HG02938 (cell line): ENCODE results near the gene UVRAG.

Experiments
- ATAC-seq: cut with Tn5 transposase; IDR thresholded peaks from one replicate; pipeline ENCODE4 v1.9.1; 2021; ENCODE audit warnings: mild to moderate bottlenecking, moderate library complexity; ENCODE audit not compliant: unreplicated experiment

The UVRAG gene

DNA sequence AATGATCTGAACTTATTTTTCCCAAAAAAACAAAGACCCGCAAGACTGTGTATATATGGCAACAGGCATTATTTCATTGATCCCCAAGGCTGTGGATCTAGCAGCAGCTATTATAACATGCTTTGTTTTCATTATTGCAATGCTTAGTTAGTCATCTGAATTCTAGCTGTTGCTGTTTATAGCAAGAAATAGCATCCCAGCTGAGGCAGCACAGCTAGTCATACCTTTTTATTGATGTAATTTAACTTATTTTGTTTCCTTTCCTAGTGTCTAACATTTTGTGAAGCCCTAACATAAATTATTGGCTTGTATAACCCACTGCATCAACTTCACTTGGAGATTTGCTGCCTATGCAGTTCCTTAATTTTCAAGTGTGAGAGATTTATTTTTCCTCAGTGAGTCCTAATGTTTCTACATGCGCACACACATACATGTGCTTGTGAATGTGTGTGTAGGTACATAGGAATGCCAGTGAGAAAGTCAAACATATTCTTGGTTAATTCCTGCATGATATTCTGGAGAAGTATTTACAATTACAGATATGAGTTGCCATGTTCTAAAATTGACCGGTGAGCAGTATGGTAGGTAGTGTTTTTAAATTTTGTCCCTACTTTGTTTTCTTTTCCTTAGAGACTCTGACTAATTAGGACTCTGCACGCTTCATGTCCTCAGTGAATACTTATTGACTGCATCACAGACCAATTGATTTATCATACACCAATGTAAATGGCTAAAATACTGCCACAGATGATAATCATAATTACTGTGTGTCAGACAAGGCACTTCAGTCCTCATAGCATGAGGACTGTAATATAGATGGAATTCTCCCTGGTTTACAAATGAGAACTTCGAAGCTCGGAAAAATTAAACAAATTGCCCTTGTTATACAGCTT is 272.0 kb downstream of the UVRAG start:
- ATAC-seq = no peak

DNA sequence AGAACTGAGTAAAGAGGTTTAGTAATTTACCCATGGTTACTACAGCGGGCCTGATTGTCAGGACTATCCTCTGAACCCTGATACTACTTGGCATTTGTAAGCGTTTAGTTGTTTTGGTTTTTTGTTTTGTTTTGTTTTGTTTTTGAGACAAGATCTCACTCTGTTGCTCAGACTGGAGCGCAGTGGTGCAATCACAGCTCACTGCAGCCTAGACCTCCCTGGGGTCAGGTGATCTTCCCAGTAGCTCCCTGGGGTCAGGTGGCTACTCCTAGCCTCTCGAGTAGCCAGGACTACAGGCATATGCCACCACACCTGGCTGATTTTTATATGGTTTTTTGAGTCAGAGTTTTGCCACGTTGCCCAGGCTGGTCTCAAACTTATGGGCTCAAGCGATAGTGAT is 272.7 kb downstream of the UVRAG start:
- no peak for ATAC-seq

DNA sequence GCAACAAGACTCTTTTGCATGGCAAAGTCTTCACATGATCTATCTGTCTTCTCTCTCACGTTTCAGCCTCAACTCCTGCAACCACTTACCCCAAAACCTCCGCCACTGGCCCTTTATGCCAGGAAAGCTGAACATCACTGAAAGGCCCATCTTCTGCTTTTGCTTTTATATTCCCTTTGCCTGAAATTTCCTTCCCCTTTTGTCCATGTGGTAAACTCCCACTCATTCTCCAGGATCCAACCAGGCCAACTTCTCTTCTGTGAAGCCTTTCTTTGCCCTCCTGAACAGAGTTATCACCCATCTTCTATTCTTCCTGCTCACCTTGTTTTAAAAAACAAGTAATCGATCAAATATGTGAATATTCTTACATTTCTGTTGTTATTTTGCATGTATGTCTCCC is 273.5 kb downstream of the UVRAG start:
- no peak for ATAC-seq

DNA sequence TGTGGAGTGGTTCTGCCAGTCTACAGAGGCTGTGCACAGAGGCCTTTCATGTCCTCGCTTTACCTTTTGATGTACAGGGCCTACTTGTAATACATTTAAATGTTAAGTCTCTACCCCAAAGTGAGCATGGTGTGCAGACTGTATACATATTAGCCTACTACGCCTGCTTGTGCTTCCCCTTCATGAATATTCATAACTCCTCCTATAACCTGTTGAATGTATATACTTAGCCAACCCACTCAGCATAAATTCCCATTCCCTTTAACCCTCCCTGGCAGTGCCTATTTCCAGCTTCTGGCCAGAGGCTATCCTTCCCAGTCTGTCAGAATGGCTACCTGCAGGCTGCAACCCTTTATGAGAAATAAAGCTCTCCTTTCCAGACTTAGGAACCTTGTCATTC is 275.2 kb downstream of the UVRAG start:
- ATAC-seq = no peak

DNA sequence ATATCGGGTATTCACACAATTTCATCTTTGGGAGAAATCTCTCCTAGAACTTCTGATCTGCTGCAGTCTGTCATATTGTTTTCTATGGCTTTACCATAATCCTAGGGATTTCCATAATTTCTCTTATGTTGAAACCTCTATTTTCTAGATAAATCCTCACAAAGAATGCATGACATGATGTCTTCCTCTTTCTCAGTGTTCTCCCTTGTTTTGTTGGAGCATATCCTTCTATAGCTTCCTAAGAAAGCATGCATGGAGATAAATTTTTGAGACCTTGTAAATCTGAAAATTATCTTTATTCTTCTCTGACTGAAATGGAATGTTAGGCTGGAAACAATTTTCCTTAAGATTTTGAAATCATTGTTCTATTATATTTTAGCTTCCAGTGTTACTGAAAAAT is 275.8 kb downstream of the UVRAG start:
- no peak for ATAC-seq

DNA sequence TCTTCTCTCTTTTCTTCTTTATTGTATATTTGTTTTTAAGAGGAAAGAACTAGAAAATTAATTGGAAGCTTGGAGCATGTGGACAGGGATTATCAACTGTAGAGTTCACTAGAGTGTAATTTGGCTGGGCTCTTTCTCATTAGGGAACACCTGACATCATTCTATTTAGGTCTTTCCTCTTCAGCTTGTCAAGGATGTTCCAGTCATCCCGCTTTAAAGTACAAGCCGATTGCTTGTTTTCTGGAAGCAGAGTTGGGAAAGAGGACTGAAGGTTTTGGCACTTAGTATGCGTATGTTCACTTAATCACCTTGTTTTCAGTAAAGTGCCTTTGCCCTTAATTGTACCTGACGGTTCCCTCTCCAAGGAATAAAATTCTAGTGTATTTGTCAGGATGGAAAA is 279.7 kb downstream of the UVRAG start:
- no peak for ATAC-seq

DNA sequence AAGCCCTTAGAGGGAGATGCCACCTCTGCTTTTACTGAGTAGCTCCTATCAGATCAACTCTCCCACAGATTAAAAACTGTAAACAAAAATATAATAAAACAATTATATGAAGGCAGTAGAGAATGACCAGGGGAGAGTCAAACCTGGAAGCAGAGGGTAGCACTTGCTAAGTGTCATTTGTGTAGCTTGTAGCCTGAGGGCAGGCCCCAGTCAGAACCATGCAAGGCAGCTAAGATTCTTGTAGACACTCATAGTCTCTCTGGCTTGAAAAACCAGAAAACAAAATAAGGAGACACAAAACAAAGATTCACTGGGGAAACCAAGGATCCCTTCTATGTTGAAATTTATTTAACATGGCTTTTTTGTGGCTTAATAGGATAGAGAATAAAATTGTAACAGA is 280.9 kb downstream of the UVRAG start:
- ATAC-seq = no peak

DNA sequence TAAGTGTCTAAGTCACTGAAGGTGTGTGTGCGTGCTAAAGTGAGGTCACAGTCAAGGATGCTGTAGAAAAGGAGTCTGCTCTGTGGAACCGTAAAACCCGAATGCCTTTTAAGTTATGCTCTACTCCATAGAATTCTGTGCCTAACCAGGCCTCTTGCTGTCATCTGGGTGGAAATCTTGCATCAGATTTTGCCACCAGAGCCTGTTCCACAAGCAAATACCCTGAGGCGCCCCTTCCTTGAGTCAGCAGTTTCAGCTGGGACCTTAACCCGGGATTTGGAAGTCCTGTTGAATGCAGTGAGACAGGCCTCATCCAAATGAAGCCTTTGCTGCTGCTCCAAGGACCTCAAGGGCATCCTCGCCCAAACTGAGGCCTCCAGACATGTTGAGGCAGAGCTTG is 281.5 kb downstream of the UVRAG start:
- ATAC-seq = no peak

DNA sequence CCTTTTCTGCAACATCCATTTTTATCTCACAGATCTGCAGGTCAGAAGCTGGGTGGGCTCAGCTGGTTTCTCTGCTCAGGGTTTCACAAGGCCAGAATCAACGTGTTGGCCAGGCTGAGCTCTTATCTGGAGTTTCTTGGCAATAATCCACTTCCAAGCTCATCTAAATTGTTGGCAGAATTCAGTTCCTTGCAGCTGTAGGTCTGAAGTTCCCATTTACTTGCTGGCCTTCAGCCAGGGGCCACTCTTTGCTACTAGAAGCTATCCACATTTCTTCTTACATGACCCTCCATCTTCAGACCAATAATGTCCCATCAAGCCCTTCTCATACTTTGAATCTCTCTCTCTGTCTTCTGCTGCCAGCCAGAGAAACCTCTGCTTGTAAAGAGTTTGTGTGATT is 287.8 kb downstream of the UVRAG start:
- no peak for ATAC-seq

DNA sequence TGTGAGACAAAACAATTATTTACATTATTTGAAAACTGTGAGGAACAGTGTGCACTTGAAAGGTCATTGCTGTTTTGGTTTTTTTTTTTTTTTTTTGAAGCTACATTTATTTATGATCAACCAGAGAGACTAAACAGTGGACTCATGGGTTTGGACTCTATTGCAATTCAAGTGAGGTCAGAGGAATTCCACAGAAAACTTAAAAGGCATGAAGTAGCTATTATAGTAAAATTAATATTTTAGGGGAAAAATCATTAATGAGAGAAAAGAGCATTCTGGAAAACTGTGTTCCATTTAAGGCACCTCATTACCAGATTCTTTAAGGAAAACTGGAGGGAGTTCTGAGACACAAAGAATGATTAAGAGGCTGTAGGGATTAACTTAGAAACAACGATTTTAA is 288.4 kb downstream of the UVRAG start:
- ATAC-seq = no peak

DNA sequence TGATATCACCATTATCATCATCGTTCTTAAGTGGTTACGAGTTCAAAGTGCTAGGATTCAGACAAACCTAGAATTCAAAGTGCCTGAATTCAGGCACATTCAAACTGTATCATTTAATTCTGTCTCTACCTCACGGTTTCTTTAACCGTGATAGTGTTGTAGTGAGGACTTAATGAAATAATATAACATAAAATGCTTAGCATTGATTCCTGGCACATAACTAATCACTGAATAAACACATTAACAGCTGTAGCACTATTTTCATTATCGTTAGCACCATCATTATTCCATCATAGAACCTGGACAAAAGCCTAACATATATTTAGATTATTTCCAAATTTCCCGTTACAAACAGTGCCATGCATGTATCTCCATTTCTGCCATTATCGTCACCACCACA is 289.3 kb downstream of the UVRAG start:
- ATAC-seq = no peak

DNA sequence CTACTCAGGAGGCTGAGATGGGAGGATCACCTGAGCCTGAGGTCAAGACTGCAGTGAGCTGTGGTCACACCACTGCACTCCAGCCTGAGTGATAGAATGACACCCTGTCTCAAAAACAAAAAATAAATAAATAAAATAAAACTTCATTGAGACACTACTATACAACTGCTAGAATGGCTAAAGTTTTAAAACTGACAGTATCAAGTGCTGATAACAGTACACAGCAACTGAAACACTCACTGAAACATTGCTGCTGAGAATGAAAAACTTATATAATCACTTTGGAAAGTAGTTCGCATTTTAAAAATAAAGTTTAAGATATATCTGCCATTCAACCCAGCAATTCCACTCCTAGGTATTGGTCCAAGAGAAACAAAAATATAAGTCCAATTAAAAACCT is 290.6 kb downstream of the UVRAG start:
- ATAC-seq = no peak

DNA sequence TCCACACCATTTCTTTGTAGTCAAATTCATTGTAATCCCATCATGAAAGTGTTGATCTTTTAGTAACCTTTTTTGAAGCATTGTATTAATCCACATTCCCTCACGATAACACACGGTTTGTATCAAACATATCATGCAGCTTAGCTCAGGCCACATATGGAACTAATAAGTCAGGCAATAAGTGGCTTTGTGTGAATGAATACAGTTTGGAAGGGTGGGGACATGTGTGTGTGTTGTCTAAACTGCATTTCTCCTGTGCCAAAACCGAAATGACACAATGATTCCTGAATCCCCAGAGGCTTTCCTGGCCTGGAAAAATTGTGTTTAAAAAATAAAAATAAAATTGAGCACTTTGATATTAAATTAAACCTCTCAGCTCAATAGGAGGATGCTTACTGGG is 293.0 kb downstream of the UVRAG start:
- ATAC-seq = no peak

DNA sequence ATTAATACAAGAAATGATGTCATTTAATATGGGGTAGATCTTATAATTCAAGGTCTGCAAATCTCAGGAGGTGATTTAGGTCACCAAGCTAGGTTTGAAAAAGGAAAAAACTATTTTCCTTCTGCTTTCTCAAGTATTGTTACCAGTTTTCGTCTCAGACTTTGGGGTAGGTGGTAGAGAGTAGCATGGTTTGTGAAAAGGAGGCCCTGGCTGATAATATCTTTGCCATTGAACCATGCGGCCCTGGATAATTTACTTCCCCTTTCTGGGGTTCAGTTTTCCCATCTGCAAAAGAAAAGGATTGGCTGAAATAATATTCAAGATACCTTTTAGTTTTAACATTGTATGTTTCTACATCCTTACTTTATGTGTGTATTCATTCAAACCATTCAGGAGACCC is 299.2 kb downstream of the UVRAG start:
- no peak for ATAC-seq

DNA sequence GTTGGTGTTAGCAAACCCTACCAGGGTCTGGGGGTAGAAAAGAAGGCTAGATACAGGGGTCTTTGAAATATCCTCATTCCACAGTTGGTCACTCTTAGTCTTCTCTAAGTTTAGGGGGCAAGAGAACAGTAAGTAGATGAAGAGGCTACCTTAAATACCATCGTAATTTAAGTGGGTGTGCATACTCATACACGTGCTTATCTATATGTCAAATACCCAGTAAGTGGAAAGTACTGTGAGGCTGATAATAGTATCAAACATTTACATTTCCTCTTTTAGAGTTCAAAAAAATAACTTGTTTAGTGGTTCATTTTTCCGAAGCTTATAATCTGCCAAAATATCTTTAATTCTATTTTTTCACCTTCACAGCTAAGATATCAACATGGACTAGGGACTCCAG is 300.5 kb downstream of the UVRAG start:
- no peak for ATAC-seq

DNA sequence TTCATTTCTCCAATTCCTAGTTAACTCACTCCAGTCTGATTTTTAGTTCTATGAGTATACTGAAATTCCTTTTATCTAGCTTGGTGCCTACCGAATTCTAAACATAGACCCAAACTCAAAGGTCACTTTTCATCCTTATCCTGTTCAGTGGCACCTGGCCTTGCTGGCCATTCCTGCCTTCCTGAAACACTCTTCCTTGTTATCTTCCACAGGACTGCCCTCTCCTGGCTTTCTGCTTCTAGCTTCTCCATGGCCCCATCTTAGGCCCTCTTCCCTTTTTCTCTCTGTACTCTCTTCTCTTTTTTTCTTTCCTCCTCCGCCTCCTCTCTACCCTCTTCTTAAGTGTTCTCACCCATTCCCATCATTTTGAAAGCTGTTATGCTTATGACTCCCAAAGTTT is 304.0 kb downstream of the UVRAG start:
- ATAC-seq = no peak

DNA sequence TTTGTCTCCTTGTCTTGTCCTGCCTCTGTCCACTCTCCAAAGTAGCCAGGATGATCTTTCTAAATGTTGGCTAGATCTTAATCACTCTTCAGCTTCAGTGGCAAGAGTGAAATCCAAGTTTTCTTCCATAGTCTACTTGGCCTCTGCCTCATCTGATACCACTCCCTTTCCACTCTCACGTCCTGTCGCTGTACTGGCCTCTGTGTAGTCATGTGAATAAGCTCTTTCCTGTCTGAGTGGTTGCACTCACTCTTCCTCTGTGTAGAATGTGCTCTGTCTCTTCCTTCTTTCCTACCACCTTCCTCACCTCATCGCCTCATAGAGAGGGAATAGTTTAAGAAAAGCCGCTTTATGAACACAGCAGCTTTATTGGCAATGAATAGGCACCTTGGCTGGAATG is 304.8 kb downstream of the UVRAG start:
- no peak for ATAC-seq

DNA sequence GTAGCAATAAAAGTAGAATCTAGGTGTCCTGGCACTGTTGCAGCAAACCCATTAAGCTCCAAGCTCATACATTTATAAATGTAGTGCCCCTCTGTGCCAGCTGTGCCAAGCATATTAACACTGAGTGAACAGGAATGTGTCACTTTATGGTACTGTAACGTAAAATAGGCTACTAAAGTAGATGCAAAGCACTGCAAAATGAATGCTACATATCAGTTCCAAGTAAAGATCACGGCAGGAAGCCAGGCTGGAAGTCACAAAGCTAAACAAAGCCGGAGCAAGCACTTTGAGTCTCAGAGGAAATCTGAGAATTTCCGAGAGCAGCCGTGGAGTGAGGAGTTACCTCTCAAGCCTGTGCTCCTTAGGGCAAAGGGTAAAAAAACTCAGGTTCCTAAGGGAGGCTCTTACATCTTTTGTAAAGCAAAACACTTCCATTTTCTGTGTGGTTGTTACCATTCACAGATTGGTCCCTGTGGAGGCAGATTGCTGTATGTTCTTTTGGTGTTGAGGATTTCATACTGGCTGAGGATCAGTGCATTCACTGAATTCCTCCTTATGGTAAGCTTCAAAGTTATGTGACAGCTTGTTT is 305.6 kb downstream of the UVRAG start:
- ATAC-seq = no peak

DNA sequence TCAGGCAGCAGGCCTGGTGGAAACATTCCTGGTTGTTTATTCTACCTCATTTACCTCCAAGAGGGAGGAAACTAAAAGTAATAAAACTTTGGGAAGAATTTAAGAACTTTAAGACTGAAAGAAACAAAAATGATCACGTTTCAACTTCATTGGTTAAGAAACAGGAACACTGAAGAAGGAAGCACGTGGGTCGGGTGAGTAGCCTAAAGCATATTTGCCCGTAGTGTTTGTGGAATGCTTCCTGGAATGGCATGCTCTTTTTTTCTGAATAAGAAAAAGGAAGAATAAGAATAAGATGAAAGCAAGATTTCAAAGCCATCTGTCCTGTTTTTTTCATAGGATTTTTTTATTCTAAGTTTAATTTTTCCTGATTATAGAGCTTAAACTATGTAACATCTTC is 308.2 kb downstream of the UVRAG start:
- ATAC-seq = no peak

DNA sequence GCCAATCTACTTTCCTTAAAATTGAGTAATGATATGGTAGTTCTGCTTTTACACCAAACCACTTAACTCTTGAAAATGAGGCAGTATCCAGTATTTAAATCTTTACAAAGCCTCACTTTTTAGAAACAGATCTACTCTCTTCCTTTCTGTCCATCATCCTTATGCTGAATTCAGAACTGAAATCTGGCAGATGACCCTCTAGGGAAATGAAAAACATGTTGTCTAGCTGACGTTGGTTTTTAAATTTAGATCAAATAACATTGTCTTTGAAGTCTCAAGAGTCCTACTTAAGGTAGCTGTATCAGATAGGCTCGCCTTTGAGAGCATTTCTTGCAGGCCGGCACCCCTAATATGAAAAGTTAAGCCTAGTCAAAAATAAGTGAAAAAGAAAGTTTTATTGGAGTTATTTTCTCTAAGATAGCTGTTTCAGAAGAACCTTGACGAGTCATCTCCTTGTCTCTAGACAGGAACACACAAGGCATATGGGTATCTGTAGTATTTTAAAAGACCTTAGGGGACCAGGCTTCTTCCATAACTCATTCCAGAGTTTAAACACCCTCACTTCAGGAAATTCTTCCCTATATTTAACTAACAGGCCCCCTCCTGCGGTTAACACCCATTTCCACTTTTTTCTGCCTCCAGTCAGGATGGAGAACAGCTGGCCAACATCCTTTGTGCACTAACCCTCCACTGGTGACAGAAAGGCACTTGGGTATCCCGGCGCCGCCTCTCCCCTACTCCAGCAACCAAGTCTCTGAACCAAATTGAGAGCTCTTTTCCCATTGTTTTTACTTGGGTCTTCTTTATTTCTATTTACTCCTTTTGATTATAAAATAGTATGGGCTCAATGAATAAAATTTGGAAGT is 310.1 kb downstream of the UVRAG start:
- ATAC-seq = no peak

DNA sequence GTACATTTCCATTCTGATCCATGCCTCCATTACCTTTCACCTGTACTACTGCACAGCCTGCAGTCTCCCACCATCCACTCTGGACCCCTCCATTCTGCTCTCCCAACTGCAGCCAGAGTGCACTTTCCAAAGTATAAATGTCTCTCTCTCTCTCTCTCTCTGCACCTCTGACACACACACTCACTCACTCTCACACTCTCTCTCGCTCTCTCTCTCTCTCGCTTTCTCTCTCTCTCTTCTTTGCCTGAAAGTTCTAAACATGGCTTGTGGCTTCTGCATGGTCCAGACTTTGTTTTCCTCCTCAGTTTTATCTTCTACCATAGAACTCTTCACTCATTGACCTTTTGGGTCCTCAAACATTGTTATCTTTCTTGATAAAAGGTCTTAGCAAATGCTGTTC is 314.7 kb downstream of the UVRAG start:
- ATAC-seq = no peak

DNA sequence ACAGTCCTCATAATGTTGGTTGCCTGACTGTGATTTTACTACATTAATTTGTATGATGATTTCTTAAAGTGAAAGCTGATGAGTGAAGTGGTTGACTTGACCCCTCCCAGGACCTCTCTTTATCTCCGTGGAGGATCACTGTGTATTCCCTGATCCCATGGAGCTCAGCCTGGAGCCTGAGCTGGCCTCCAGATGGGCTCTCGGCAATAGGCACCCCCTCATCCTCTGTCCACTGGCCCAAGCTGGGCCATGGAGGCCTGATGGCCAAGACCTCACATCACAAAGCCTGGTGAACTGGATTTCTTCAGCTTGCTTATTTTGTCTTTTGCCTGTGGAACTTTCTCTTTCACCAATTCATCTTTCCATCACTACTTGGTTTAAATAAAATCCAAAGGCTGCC is 316.1 kb downstream of the UVRAG start:
- ATAC-seq = no peak
